HL-60 (cell line): ENCODE results near the gene HCK.

ENCODE experiments used
- DNase-seq, 2 experiments: peaks; one replicate each; pipeline ENCODE4 v3.0.0-alpha.2; 2010 to 2020; ENCODE audit warnings: low read depth in 1 of 2, low spot score in 1 of 2
- H3K27ac ChIP-seq: fragments of 250-450 bp; sonication (Bioruptor Pico); replicated peaks from 2 replicates; pipeline ENCODE4 v1.5.1; 2020; ENCODE audit warnings: mild to moderate bottlenecking, moderate library complexity
- H3K27me3 ChIP-seq: fragments of 250-450 bp; sonication (Bioruptor Pico); 2 replicates; pipeline ENCODE4 v1.5.1; 2021; ENCODE audit warnings: mild to moderate bottlenecking, moderate library complexity; ENCODE audit not compliant: insufficient read depth, poor library complexity, severe bottlenecking
- H3K4me3 ChIP-seq: replicated peaks from 2 replicates; pipeline ENCODE4 v1.5.1; 2011; ENCODE audit warnings: mild to moderate bottlenecking, control low read depth, low read length; ENCODE audit not compliant: insufficient read depth
- CTCF ChIP-seq: IDR thresholded peaks from one replicate; pipeline ENCODE4 v1.5.1; 2011; ENCODE audit warnings: low read length, control low read depth, inconsistent platforms; ENCODE audit not compliant: insufficient read depth
- GABPA ChIP-seq: IDR thresholded peaks from 2 replicates; pipeline ENCODE4 v1.6.1; 2012; ENCODE audit warnings: low read depth
- POLR2AphosphoS5 ChIP-seq: IDR thresholded peaks from 2 replicates; pipeline ENCODE4 v1.6.1; 2012; ENCODE audit warnings: low read depth
- REST ChIP-seq: IDR thresholded peaks from 2 replicates; pipeline ENCODE4 v1.6.1; 2012; ENCODE audit warnings: low read depth; ENCODE audit not compliant: insufficient replicate concordance
- SPI1 ChIP-seq: IDR thresholded peaks from 2 replicates; pipeline ENCODE4 v1.6.1; 2012; ENCODE audit warnings: low read depth, mild to moderate bottlenecking, borderline replicate concordance

HCK gene

GRCh38 chr20:32006841-32007786 lies 44.9 kb upstream of the HCK start:
- TF ChIP-seq CTCF (no peak), GABPA (no peak), SPI1 (no peak), POLR2AphosphoS5 (no peak), REST (no peak)
- H3K27ac ChIP-seq: no peak overlapping the region
- DNase-seq: no peak
- H3K4me3 ChIP-seq: no peak overlapping the region
- H3K27me3 ChIP-seq: no peaks in the 10 kb centered on the region

- no peak for TF ChIP-seq CTCF
- no peak for TF ChIP-seq GABPA
- no peak for TF ChIP-seq REST
- no peak for TF ChIP-seq SPI1
- TF ChIP-seq POLR2AphosphoS5: no peak
- no peak overlapping the region for H3K27ac ChIP-seq
- no peak overlapping the region for H3K4me3 ChIP-seq
- H3K27me3 ChIP-seq: peaks cover 4% of the 10 kb centered on the region
- DNase-seq: no peak
Measured at GRCh38 chr20:32007787-32008616, 44.0 kb upstream of the HCK start.

GRCh38 chr20:32009564-32009963 lies 42.5 kb upstream of the HCK start:
- no peak overlapping the region for H3K27ac ChIP-seq
- no peak overlapping the region for H3K4me3 ChIP-seq

More at GRCh38 chr20:32009564-32009963, 42.5 kb upstream of the HCK start:
- no peak for DNase-seq
- TF ChIP-seq REST: no peak
- TF ChIP-seq SPI1: no peak
- no peak for TF ChIP-seq GABPA
- TF ChIP-seq POLR2AphosphoS5: no peak
- no peak for TF ChIP-seq CTCF
- H3K27me3 ChIP-seq: peaks cover 5% of the 10 kb centered on the region
